Endothelial cell of hepatic sinusoid (primary cell): ENCODE data around the gene DHX32.
"Not testable (repeated sequence)": the region's sequence is repeated elsewhere in the genome, so short reads cannot be mapped to it uniquely, and the experiment has no call there.

Source experiments
- in situ Hi-C: cut with HindIII; loops from 2 replicates; pipeline ENCODE4 v1.10.0; 2017; ENCODE audit warnings: low sequenced_read_pairs

Gene DHX32

DNA sequence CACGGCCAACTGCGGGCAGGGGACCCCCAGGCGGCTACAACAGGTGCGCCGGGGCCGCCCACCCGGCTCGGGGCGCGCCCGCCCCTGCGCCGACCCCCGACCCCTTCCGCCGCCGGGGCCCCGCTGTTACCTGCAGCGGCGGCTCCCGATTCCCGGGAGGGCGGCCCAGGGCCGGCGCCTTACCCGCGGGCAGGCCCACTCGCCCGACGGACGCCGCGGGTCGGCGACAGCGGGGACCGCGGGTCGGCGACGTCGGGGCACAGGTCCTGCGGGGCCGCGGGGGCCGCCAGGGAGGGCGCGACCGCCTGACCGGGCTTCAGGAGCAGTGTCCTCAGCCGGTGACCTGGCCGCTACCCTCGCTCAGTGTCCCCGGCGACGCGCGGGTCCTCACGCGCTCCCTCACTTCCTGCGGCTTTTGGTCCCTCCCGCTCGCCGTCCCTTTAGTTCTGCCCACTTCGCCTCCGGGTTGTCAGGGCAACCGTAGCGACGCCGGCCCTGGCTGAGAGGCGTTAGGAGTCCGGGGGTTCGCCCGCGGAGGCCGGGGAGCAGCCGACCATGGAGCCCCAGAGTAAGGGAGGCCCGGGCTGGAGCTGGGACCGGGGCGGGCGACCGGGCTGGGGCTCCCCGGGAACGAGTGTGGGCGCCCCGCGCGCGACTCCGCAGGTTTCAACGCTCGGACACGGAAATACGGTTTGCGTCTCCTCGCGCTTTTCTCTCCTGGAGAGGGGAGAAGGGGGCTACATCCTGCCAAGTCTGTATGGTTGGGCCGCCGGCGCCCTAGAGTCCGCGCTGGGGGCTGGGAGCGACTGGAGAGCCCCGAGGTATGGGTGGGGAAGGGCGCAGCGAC, 15.2 kb upstream of the DHX32 start, which contains the start of gene FANK1:
TSS of gene FANK1 (plus strand) at position 477 of the 847 bp plus-strand sequence. CDS start at position 556, 79 bp downstream.
- in situ Hi-C loops, result not testable (repeated sequence)

DNA sequence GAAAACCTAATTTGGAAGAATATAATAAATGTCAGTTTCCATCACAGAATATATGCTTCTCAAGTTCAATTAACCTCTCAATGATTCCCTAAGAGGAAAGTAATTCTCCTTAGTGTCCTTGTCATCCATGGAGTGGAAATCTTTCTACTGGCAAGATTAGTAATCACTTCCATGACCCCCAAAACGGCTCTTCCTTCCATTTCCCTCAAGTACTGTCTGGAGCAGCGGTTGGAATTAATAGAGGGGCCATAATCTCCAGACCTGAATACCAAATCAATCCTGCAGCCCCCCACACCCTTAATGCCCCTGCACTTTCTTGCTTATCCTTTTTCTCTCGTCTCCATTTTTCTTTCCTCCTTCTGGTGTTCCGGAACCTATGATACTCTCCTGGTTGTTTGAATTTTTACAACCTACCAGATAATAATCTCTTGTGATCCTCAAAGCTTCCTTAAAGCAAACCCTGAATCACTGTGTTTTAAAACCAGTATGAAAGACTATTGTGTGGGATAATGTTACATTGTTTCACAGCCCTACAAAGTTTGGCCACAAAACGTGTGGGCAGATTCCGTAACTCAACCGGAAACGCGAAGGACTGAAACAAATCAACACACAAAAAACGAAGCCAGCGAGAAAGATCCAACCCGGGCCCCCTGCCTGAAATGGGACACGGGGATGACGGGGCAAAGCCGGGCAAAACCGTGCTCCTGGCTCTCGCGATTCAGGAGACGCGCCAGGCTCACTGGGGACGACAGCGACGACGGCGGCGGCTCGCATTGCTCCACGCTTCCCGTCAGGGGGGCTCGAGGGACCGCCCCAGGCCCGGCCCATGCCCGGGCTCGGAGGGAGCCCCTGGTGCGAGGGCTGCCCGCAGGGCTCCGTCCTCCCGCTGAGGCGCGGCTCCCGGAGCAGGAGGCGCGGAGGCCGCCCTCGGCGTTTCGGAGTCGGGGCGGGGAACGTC, 14.3 kb upstream of the DHX32 start:
- in situ Hi-C loops, result not testable (repeated sequence)

DNA sequence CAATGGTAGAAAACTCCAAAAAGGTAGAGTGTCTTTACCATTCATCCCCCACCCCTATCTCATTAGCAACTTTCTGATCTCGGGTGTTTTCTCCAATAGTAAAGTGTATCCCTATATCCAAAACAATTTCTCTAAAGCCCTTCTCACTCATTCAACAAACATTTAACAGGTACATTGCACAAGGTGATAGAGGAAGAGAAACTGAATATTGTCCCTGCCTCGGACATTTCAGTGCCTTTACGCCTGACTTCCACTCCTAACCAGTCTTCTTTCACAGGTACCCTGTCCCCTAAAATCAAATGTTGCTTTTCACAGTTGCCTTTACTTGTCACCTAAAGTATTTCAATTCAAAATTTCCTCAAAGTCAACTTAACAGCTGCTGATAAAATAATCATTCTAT, 13.1 kb upstream of the DHX32 start:
- in situ Hi-C loops, result not testable (repeated sequence)

DNA sequence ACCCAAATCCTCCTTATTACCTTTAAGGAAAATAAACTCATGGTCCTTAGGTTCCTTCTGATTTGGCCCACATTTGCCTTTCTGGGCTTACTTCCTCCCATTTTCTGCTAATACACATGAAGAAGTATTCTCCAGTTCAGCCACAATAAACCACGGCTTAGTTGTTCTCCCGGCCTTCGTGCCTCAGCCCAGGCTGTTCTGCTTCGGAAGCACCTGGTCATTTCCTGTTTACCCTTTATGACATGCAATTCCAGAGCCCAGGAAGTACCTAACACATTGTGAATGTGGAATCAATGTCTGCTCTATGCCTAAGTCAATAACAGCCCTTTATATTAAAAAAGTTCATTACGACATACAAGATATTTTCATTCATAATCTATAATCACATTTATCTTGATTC, 11.3 kb upstream of the DHX32 start:
- in situ Hi-C loops, result not testable (repeated sequence)

DNA sequence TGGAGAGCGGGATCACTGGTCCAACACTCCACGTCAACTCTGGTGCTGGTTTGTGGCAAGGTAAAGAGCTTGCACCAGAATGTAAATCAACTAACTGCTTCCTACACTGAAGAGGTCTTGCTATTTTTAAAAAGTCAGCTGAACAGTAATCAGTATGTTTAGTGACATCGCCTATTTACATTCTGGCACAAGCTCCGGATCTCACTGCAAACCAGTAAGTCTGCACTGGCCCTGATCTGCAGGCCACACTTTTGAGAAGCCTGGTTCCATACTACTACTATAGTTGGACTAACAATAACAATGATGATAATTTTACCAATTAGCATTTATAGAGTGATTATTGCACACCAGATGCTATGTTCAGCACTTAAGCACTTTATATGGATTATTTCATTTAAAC, 8.3 kb upstream of the DHX32 start:
- in situ Hi-C loops, result not testable (repeated sequence)

DNA sequence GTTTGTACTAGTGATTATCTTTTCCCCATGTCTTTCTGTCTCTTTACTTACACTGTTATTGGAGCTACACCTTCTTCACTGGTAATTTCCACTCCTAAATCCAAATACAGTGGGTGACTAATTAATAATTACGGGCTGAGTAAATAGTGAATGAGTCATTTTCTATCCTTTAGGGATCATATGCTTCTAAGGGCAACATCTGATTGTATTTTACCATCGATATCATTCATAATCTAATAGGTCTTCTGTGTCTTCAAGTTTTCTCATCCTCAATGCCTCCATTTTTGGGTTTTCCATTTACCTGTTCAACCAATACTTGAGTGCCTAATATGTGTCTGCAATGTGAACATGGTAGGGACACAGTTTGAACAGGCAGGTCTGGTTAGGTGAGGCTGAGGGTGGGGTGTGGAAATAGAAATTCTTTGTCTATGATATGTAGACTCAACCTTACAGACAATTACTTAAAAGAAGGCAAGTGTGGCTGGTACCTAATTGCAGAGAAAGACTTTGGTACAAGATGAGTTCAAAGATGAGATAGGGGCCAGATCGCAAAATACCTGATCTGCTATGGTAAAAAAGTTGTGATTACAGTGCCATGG, 5.9 kb upstream of the DHX32 start:
- in situ Hi-C loops, result no loop called here

DNA sequence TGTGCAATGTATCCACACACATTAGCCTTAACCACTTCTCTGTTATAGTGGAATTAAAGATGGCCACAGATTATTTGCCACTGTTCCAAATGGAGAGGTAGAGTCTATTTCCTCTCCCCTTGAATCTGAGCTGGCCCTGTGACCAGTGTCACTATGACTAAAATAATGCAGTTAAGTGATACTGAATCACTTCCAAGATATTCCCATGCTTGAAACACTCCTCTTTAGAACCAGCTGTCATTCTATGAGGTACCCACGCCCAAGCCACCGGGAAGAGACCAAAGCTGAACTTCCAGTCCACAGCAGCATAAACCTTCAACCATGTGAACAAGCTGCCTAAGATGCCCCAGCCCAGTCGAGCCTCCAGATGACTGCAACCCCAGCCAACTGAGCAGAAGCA, 2.1 kb upstream of the DHX32 start:
- in situ Hi-C loops, result loop anchor here (5.0 kb wide), 1 partner anchor 54 kb away; no protein-coding TSS in a partner anchor

DNA sequence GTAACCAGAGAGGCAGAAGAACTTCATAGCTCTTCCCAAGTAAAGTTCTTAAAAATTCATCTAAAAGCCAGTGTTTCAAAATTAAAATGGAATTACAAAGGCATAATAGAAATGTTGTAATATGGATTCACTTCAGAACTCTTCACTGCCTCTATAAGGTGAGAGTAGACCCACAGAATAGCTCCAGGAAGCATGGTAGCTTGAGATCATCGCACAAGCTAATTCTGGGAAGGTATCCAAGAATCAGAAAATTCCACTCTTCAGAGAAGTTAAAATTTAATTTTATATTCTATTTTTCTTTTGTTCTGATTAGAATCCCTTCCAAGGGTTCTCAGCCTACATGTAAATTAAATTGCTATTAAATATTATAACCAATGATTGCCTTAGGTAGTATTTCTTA, 1.5 kb upstream of the DHX32 start:
- in situ Hi-C loops, result loop anchor here (5.0 kb wide), 1 partner anchor 55 kb away; no protein-coding TSS in a partner anchor

DNA sequence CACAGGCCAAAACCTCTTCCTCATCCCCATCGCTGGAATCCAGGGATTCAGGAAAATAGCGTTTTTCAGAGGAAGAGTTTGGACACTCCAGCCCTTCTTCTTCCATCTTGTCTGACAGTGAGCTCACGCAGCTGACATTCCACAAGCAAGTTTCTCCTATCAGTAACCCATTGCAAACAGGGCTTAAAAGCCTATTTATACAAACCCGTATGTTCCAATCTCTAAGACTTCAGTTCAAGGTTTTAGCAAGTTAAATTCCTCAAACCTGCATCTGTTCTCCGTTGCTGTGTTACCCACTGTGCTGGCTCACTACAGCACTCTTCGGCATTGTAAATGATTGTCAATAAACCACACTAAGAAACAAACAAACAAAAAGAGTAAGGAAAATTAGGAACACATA, 373 bp downstream of the DHX32 start:
- in situ Hi-C loops, result loop anchor here (5.0 kb wide), 1 partner anchor 57 kb away; no protein-coding TSS in a partner anchor

DNA sequence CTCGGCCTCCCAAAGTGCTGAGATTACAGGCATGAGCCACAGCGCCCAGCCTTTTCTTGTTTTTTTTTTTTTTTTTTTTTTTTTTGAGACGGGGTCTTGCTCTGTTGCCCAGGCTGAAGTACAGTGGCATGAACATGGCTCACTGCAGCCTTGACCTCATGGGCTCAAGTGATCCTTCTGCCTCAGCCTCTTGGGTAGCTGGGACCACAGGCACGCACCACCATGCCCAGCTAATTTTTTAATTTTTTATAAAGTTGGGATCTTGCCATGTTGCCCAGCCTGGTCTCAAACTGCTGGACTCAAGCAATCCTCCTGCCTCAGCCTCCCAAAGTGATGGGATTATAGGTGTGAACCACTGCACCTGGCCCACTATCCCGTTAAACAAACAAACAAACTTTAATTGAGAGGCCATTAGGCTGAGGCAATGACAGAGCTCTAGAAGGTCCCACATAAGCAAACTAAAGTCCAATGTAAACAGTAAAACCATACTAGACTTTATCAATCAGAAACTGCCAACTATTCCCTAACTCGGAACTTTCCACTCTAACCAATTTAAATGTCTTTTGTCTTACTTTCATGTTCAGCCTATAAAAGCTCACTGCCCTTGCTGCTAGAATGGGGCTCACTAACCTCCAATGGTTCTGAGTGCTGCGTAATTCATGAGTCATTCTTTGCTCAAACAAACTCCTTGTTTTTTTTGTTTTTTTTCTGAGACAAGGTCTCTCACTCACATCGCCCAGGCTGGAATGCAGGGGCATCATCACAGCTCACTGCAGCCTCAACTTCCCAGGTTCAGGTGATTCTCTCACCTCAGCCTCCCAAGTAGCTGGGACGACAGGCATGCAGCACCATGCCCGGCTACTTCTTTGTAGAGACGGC, 1.9 kb downstream of the DHX32 start:
- in situ Hi-C loops, result no loop called here

DNA sequence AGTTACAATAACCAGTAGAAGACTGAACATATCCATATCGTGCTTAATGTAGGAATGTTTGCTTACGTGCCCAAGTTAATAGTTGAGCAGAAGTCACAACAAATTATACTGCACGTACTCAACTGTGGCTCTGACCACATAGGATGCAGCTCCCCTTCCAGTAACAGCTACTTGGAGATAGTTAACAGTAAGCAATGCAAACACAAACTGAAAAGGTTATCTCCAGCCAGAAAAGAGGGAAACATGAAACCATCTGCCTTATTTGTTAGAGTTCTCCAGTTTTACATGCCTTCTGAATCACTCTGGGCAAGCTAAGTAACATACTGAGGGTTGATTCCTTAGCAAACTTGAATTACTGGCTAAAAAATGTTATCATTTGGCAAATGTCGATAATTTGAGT, 9.8 kb downstream of the DHX32 start:
- in situ Hi-C loops, result no loop called here

DNA sequence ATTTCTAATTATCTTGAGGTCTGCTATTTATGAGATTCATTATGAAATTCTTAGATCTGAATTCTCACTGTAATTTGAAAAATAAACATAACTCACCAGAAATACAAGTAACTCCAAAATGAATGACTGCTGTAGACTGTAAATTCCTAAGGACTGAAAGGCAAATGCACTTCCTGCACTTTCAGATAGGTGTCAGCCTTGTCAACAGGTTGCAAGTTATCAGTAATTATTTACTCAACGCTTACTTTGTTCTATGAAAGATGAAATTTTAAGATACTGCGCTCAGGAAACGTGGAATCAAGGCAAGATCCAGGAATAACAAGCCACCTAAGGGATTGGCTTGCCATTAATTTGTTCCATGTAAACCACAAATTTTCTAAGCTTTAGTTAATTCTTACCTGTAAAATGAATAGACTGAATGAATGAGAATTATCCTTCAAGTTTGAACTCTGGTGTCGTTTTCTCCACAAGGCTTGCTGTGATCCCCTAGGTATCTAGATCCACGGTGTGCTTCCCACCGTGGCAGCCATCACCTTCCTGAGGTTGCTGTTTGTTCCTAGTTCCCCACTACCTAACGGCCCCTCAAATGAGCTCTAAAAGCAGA, 12.6 kb downstream of the DHX32 start:
- in situ Hi-C loops, result no loop called here

DNA sequence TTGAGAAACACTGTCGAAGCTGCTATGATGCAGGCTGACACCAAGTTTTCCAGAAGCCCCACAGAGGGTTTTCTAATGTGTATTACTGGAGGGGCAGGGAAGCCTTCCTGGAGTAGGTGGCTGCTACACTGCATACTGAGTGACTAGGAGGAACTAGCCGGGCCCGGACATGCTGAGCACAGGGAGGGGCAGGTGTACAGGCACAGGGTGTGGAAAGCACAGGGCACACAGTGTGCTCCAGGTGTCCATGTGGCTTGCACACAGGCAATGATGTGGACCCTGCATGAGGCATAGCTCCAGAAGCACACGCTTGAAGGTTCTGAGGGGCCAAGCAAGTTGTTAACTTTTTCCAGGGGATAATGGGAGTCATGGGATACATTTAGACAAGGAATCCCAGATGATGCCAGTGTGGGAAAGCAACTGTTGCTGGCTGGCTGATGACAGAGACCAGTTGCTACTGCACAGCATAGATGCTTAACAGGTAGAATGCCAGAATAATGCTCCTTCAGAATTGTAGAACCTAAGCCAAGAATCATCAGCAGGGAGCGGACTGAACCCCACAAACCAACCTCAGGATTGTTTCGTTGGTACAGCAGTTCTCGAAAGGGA, 14.6 kb downstream of the DHX32 start:
- in situ Hi-C loops, result no loop called here

DNA sequence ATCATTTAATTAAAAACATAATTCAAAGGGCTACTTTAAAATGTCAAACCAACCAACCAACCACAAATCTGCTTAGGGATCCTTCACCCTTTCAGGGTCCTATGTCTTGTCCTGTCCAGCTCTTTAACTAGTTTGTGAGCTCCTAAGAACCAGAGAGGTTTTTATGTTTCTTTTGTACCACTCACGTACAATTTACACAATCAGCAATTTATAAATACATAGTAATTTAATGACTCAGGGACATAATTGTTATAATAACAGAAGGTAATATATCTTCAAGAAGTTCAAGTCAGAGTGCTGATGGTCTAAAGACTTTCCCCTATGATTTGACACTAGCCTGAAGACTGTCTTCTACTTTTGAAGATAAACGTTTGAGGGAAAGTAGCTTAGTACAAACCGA, 16.0 kb downstream of the DHX32 start:
- in situ Hi-C loops, result no loop called here

DNA sequence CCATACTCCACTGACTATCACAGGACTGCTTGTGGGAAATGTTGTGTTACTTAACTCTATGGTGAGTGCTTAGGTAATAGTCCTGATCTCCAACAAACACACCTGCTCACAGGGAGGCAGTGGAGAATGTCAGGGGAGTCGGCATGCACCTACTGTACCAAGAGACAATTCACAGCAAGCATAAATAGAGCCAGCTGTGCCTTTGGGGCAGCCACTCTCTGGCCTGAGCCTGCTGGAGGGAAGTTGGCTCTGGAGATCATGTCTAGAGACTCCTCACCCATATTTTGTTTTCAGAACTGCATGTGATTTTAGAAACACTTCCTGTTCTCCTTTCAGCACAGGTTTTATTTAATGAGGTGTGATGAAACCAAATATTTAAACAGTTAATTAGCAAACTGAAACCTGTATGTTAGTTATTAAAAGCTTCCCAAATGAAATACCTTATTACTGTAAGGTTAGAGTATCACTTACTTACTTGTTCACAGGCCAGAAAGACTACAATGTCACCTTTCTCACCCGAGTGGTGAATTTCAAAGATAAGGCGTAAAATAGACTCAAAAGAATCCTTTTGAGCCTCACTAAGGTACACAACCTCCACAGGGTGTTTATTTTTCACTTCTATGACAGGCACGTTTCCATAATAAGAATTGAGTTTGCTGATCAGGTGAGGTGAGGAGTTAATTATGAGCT, 21.8 kb downstream of the DHX32 start:
- in situ Hi-C loops, result loop anchor here (5.0 kb wide), 1 partner anchor 78 kb away; no protein-coding TSS in a partner anchor

DNA sequence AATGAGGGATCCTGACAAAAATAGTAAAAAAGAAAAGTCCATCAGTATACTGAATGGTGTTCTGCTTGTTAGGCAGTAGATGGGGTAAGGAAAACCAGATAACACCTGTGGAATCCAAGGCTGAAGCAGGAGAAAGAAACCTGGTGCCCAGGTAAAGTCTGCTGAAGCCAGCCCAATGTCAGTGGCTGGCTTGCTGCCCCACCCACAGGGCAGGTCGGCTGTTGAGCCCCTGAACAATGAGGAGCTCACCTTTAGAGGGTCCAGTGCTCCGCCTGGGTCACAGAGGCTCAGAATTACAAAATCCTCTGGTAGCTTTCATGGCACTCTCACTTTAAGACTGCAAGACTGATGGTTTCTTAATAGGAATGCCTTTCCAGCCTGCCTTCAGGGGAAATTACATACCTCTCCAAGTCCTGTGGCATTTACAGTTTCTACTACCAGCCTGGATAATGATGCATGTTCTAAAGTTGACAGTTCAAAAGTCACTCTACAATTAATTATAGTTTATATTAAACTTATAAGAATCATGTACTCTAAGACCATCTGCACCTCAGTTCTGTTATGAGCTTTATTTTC, 23.8 kb downstream of the DHX32 start:
- in situ Hi-C loops, result loop anchor here (5.0 kb wide), 1 partner anchor 80 kb away; no protein-coding TSS in a partner anchor

DNA sequence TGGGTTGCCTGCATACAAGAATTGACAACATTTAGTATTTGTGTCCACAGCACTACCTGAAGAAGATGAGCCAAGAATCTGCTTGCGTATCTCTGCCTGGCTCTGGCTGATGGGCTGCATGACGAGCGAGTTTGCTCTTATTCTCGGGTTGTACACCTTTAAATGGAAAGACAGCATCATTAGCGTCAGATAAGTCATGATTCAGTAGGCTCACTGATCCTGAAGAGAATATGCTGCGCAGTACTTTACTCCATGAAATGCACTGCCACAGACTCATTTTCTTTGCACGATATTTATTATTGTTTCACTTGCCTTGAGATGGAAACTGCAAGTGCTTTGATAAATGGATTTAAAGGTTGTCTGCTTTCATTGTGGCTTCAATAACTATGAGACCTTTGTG, 28.6 kb downstream of the DHX32 start:
- in situ Hi-C loops, result no loop called here
